ENCODE data around the gene DOC2A. TPM values are rescaled to one million over a fixed set of nuclear protein-coding genes. Genes with fewer than 3 reads are reported as not detected.

DOC2A gene
- total and polyA plus RNA-seq, 9 of the 15 experiments (the other 6 are each of a cell fraction or from before 2014, with no cell fraction given) = 0.03 to 0.38 (median 0.28) TPM; not detected in 1

- no peak for TF ChIP-seq THRA (IDR thresholded peaks at IDR 0.05)
- TF ChIP-seq MTA2 (IDR thresholded peaks at IDR 0.05; ENCODE audit: low read depth) = no peak
- TF ChIP-seq USF2 (CRISPR knock-in tag; IDR thresholded peaks at IDR 0.05) = no peak
- peak; percentile 57 for TF ChIP-seq POLR2A (conservative IDR thresholded peaks at IDR 0.05)
- no peak for TF ChIP-seq CREB3 (tag; conservative IDR thresholded peaks at IDR 0.05; ENCODE audit: low read depth)
- no peak for TF ChIP-seq BCLAF1 (IDR thresholded peaks at IDR 0.05; ENCODE audit: borderline replicate concordance in 1 of 2, control insufficient read depth in 1 of 2, low read depth in 2 of 2, low read length in 1 of 2)
- peak in 1 of 2 experiments; percentile 15; a peak in 2 of 4 replicates for TF ChIP-seq FOXK2 (conservative IDR thresholded peaks at IDR 0.05 in 1 of 2, IDR thresholded peaks at IDR 0.05 in 1 of 2; ENCODE audit: low read depth in 2 of 2)
- no peak for TF ChIP-seq HNRNPH1 (optimal IDR thresholded peaks at IDR 0.05; ENCODE audit: low read depth, low read length)
- TF ChIP-seq HBP1 (CRISPR knock-in tag; IDR thresholded peaks at IDR 0.05) = no peak
- no peak for TF ChIP-seq HMG20B (CRISPR knock-in tag; IDR thresholded peaks at IDR 0.05)
- TF ChIP-seq ZNF354B (CRISPR knock-in tag; IDR thresholded peaks at IDR 0.05) = no peak
- no peak for TF ChIP-seq ZNF57 (CRISPR knock-in tag; IDR thresholded peaks at IDR 0.05)
- no peak for TF ChIP-seq ZFP91 (CRISPR knock-in tag; IDR thresholded peaks at IDR 0.05)
- TF ChIP-seq RCOR1 (IDR thresholded peaks at IDR 0.05; ENCODE audit: borderline replicate concordance in 1 of 2, low read depth in 2 of 2, low read length in 2 of 2) = peak; percentile 26 to 91; a peak in 3 of 4 replicates
Measured at GRCh38 chr16:30052671-30053372, 42.0 kb upstream of the DOC2A start (continued).
